GM19324 (cell line): Measurements from ENCODE around the gene PTPRG.

Experiments used
- ATAC-seq: cut with Tn5 transposase; IDR thresholded peaks from one replicate; pipeline ENCODE4 v1.9.1; 2021; ENCODE audit warnings: mild to moderate bottlenecking, moderate library complexity; ENCODE audit not compliant: unreplicated experiment, low FRiP score

Gene PTPRG

DNA sequence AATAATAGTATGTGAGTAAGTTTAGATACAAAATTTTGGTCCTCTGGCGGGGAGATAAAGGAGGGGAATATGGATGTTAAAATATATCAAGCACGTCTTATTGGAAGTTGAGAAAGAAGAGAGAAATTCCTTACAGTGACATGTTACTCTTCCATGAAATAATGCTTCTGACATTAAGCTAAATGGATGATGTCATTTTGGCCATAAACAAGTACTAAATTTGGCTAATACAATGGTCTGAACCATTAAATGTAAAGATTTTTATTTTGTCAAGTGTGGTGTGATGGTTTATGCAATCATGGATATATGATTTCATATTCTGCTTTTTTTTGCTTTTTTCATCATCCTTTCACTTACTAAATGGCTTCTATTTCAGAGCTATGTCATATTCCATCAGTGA is 406.6 kb downstream of the PTPRG start:
- ATAC-seq = no peak

GRCh38 chr3:61974662-61975061 is 413.3 kb downstream of the PTPRG start:
- ATAC-seq = no peak

- no peak for ATAC-seq
Measured at GRCh38 chr3:61975199-61975598, 413.8 kb downstream of the PTPRG start.

GRCh38 chr3:61975936-61976335 is 414.6 kb downstream of the PTPRG start:
- no peak for ATAC-seq

DNA sequence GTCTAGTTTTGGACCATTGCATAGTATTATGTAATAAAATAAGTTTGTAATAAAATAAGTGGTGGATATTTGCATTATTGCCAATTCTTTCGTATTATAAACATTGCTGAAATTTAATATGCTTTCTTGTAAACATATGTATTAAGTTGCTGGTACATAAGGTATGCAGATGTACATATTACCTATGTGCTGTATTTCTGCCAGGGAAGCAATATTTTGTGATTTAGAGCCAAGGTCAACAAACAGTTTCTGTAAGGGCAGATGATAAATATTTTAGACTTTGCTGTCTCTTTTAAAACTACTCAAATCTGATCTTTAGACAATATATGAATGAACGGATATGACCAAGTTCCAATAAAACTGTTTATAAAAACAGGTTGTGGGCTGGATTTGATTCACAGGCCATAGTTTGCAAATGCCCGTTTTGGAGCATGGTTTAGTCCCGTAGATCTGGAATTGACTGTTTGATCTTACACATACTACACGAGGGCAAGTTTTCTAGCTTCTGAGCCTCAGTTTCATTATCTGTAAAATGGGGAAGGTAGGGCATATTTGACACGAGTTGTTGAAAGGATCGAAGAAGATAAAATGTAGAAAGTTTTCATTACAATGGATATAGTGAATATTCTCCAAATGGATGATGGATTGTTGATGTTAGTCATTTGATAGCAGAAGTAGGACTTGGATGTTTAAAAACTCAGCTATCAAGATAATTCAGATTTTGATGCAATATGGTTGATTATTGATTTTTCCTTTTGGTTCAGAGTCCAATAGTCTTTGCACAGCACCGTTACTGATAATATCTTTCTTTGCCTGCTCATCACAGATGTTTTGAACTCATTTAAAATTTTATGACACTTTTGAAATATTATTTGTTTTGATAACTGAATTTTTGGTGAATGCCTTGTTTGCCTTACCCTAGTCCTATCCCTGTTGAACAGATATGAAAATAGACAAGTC is 417.4 kb downstream of the PTPRG start:
- no peak for ATAC-seq

- no peak for ATAC-seq
Measured at GRCh38 chr3:61979638-61980037, 418.3 kb downstream of the PTPRG start.

DNA sequence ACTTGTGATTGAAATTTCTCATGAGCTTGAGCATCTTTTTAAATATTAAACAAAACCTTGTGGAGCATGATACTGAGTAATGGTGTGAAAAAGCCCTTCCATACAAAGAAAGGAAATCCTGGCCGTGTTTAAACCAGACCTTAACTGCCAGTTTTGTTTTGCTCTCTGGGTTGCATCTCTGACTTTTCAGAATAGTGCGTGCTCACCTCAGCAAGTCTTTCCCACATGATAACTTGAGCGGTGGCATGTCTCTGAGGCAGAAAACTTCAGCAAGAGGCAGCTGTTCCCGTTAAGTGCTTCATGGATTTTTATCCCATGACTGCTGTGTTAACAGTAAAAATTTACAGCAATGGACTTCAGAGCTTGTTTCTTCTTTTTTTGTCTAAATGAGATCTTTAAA is 418.7 kb downstream of the PTPRG start:
- no peak for ATAC-seq

DNA sequence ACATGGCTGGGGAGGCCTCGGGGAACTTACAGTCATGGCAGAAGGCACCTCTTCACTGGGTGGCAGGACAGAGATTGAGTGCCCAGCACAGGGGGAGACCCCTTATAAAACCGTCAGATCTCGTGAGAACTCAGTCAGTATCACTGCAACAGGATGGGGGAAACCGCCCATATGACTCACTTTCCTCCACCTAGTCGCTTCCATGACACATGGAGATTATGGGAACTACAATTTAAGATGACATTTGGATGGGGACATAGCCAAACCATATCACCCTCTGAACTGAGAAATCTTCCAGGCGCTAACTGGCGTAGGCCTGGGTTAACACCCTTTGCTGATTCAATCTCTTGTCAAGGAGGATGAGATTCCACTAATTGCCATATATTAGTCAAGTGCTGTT is 419.7 kb downstream of the PTPRG start:
- ATAC-seq = no peak

DNA sequence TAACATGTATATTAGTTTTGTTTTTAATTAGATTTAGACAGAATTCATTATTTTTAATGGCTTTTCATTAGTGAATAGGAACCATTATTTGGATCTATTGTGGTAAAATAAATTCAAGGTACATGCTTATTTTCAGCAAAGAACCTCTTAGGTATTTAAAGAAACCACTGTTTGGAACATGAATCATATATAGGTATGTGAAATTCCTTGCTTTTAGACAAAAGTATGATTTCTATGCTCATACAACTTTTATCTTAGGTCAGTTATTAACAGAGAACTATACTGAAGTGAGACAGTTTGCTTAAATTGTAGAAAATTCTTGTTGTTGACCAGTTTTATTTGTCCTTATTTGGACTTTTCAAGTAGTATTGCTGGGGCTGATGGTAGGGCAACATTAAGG is 422.1 kb downstream of the PTPRG start:
- no peak for ATAC-seq

DNA sequence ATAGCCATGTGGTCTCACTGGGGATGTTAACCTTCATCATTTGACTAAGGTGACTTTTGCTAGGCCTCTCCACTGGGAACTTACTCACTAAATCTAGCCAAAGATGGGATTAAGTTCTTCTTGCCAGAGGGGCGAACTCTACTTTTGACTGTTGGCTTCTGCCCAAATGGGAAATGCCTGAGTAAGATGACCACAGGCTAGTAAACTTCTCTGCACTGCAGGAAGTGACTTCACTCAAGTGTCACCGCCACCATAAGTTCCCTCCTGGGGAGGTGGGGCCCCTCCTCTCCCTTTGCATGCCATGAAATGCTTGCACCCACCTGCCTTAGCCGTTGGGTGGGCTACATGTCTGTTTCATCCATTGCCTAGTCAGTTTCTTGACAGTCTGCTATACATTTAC is 423.6 kb downstream of the PTPRG start:
- ATAC-seq = no peak

DNA sequence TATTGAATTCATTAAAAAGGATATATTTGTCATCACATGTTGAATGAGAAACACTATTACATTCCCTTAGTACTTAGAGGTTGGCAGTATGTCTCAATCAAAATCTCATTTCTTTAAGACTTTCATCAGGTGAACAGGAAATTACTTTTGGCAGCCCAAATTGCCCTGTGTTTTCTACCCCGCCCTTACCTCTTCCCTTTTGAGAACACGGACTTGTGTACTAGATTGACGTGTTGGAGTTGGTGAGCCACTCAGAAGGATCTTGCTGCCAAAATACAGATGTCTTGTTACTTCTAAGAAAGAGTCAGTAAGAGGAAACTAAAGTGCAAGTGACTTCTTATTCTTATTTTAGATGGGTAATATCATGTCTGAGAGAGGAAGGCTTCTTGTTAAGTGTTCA is 425.1 kb downstream of the PTPRG start:
- ATAC-seq = no peak

GRCh38 chr3:61989681-61990080 is 428.3 kb downstream of the PTPRG start:
- no peak for ATAC-seq

- no peak for ATAC-seq
Measured at GRCh38 chr3:61990327-61991027, 429.1 kb downstream of the PTPRG start.

DNA sequence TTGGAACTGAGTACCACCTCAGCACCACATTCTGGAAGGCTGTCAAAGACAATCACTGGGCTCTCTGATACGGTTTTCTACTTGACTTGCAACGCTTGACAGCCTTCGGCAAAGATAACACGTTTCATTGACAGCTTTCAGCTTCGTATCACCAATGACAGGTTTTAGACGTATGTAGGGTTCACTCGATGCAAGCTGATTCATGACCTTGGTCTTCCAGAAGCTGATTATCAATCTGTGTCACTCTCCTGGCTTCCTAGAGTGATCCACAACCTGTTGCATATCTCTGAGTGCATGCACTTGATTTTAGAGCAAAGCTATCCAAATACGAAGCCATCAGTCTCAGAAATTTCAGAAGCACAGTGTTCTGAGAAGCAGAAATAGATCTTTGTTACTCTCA is 430.3 kb downstream of the PTPRG start:
- no peak for ATAC-seq

DNA sequence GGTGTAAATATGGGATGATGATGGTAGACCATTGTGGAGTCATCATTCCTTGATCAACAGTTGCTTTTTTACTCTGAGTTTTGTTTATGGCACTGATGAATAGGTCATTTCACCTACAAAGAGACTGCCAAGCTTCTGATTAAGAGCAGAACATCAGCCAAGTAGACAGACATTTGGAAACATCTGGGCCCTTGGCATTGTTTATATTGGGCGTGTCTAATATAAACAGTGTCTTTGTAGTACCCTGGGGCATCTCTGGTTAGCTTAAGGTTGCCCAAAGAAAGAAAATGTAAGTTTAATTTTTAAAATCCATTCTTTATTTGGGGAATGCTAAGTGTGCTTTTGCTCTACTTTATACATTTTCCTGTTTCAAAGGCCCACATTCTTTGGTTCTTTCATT is 435.0 kb downstream of the PTPRG start:
- ATAC-seq = no peak

DNA sequence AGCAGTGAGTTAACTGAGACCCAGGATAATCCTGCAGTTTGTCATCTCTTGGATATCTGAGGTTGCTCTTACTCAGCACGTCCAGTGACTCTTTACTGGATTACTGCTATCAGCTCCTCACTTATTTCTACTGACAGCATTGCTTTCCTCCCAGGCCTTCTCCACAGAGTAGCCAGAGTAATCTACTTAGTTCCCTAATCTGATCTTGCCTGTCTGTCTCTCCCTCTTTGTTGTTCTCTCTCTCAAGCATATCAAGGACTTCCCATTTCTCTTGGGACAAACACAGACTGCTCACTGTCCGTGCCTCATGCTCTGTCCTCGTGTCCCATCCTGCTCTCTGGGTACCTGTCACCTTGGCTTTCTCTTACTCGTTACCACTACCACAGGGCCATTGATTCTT is 435.7 kb downstream of the PTPRG start:
- ATAC-seq = no peak

GRCh38 chr3:62003835-62004234 is 442.5 kb downstream of the PTPRG start:
- no peak for ATAC-seq

GRCh38 chr3:62007036-62007435 is 445.7 kb downstream of the PTPRG start:
- ATAC-seq = no peak

DNA sequence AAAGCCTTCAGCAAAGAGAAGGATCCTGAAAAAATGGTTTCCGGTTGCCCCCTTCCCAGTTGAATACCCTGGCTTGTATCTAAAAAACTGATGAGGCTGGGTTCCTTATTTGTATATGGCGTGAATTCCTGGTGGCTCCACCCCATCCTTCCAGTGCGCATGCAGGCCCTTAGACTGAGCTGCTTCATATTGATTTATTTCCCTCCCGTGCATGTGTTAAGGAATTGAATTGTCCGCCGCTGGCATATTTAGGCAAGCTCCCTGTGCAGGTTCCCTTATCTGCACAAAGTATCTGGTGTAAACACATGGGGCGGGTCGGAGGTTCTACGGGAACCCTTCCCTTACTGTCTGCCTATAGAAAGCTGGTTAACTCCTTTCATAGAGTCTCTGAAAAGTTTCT is 449.6 kb downstream of the PTPRG start:
- no peak for ATAC-seq

GRCh38 chr3:62011666-62012065 is 450.3 kb downstream of the PTPRG start:
- no peak for ATAC-seq

GRCh38 chr3:62013951-62014350 is 452.6 kb downstream of the PTPRG start:
- no peak for ATAC-seq

- no peak for ATAC-seq
Measured at GRCh38 chr3:62015111-62015510, 453.7 kb downstream of the PTPRG start.
